ENCODE results near the gene PNMA6F. TPM values are rescaled to one million over a fixed set of nuclear protein-coding genes. Genes with fewer than 3 reads are reported as not detected.
"Not testable (repeated sequence)": the region's sequence is repeated elsewhere in the genome, so short reads cannot be mapped to it uniquely, and the experiment has no call there.

The PNMA6F gene
- polyA plus RNA-seq, 1 experiment: not detected

- Histone ChIP-seq H3K27me3 (ENCODE audit: control insufficient read depth, insufficient read depth, low read length) (peaks cover 1% of the 10 kb centered on the region; the same call in 1 of the 2 replicates), H3K36me3 (ENCODE audit: control insufficient read depth, insufficient read depth, low read length) (no peaks in the 10 kb centered on the region), H3K4me3 (ENCODE audit: low read depth, low read length) (no peak overlapping the region)
- ChIA-PET CTCF (no interaction called here), POLR2A (no interaction called here)
- no peak for DNase-seq (ENCODE audit: low read depth)
- TF ChIP-seq CTCF (IDR thresholded peaks at IDR 0.05; ENCODE audit: insufficient read depth, low read depth, low read length): no peak
These were observed 6.0 kb upstream of the PNMA6F start for GRCh38 chrX:153327561-153327960.

- Histone ChIP-seq H3K4me3 (ENCODE audit: low read depth, low read length) (no peak overlapping the region), H3K27me3 (ENCODE audit: control insufficient read depth, insufficient read depth, low read length) (peaks cover 5% of the 10 kb centered on the region), H3K36me3 (ENCODE audit: control insufficient read depth, insufficient read depth, low read length) (no peaks in the 10 kb centered on the region)
- no peak for TF ChIP-seq CTCF (IDR thresholded peaks at IDR 0.05; ENCODE audit: insufficient read depth, low read depth, low read length)
- POLR2A ChIA-PET: no interaction called here
- CTCF ChIA-PET: no interaction called here
- DNase-seq (ENCODE audit: low read depth): no peak
These were observed 897 bp downstream of the PNMA6F start for GRCh38 chrX:153320555-153321184.

- DNase-seq (ENCODE audit: low read depth); CTCF ChIA-PET: not testable (repeated sequence)
These were observed 1.5 kb downstream of the PNMA6F start for GRCh38 chrX:153320047-153320443.

GRCh38 chrX:153319295-153320046 lies 2.1 kb downstream of the PNMA6F start:
- CTCF ChIA-PET: no interaction called here
- POLR2A ChIA-PET: no interaction called here
- no peak for DNase-seq (ENCODE audit: low read depth)
- no peak for TF ChIP-seq CTCF (IDR thresholded peaks at IDR 0.05; ENCODE audit: insufficient read depth, low read depth, low read length)
- Histone ChIP-seq H3K36me3 (ENCODE audit: control insufficient read depth, insufficient read depth, low read length) (no peaks in the 10 kb centered on the region), H3K4me3 (ENCODE audit: low read depth, low read length) (no peak overlapping the region), H3K27me3 (ENCODE audit: control insufficient read depth, insufficient read depth, low read length) (peaks cover 5% of the 10 kb centered on the region)

More at GRCh38 chrX:153320047-153320443, 1.5 kb downstream of the PNMA6F start:
- H3K4me3 ChIP-seq (ENCODE audit: low read depth, low read length); POLR2A ChIA-PET; H3K36me3 ChIP-seq (ENCODE audit: control insufficient read depth, insufficient read depth, low read length); H3K27me3 ChIP-seq (ENCODE audit: control insufficient read depth, insufficient read depth, low read length): not testable (repeated sequence)

- DNase-seq (ENCODE audit: low read depth): no peak
- no peaks in the 10 kb centered on the region for H3K36me3 ChIP-seq (ENCODE audit: control insufficient read depth, insufficient read depth, low read length)
- no peak for TF ChIP-seq CTCF (IDR thresholded peaks at IDR 0.05; ENCODE audit: insufficient read depth, low read depth, low read length)
- H3K4me3 ChIP-seq (ENCODE audit: low read depth, low read length): no peak overlapping the region
- ChIA-PET POLR2A (no interaction called here), CTCF (no interaction called here)
- peaks cover 5% of the 10 kb centered on the region for H3K27me3 ChIP-seq (ENCODE audit: control insufficient read depth, insufficient read depth, low read length)
These were observed 2.8 kb downstream of the PNMA6F start for GRCh38 chrX:153318811-153319210.

All from BJ (cell line).